ENCODE data around the gene UHMK1. TPM values are rescaled to one million over a fixed set of nuclear protein-coding genes. Genes with fewer than 3 reads are reported as not detected.

UHMK1 gene
- total RNA-seq, 1 experiment from 2014 or later = 75.1 TPM

DNA sequence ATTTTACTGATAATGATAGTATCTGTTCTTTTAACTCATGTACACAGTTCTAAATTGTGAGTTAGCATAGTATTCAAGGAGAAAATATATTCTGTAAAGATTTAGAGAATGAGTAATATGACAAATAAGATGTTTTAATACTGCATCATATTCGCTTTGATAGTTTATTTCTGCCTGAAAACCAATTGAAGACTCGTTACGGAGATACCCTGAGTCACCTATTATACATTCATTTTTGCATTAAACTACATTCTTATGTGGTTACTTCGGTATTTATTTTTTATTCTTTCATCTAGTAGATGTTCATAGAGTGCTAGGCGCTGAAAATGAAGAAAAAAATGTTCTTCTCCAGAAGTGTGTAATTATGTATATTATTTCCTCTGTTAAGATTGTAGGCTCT lies 5.3 kb downstream of the UHMK1 start:
- ChIA-PET POLR2A (no interaction called here), CTCF (no interaction called here), RAD21 (ENCODE audit: low non-redundant PET in 1 of 2, low total read pairs in 2 of 2, uncharacterized antibody in 2 of 2, unreplicated experiment in 2 of 2) (no interaction called here)
- Histone ChIP-seq H3K9ac (ENCODE audit: low read length) (no peak overlapping the region), H3K9me2 (ENCODE audit: insufficient read depth) (no peaks in the 10 kb centered on the region), H2AFZ (ENCODE audit: low read depth, low read length, poor library complexity, severe bottlenecking) (no peak overlapping the region), H3K79me2 (ENCODE audit: insufficient read depth, low read length) (peaks cover 71% of the 10 kb centered on the region), H3K27me3 (ENCODE audit: insufficient read depth, low read length) (no peaks in the 10 kb centered on the region), H3K4me1 (ENCODE audit: control insufficient read depth in 1 of 2, insufficient read depth in 2 of 2, low read length in 2 of 2) (peaks cover 5 to 9% of the 10 kb centered on the region in 2 experiments), H3K4me3 (replicated peaks in 1 of 2; ENCODE audit: low read depth in 1 of 2, low read length in 2 of 2) (no peak overlapping the region), H4K20me1 (ENCODE audit: insufficient read depth) (no peaks in the 10 kb centered on the region; the same call in 1 of the 2 replicates), H3K9me3 (ENCODE audit: control insufficient read depth in 1 of 2, insufficient read depth in 1 of 2, low read depth in 1 of 2, low read length in 2 of 2) (no peaks in the 10 kb centered on the region), H3K36me3 (ENCODE audit: control insufficient read depth in 1 of 2, insufficient read depth in 2 of 2, low read length in 2 of 2) (peaks cover 27 to 42% of the 10 kb centered on the region in 2 experiments), H3K27ac (ENCODE audit: low read depth, low read length) (no peak overlapping the region), H3K4me2 (ENCODE audit: low read length) (no peak overlapping the region)
- no TSS peak for BruUV-seq (replicated peaks)
- intact Hi-C loops (cut with micrococcal nuclease) = no loop called here
- no peak for ATAC-seq
- TF ChIP-seq EGR1 (IDR thresholded peaks at IDR 0.05; ENCODE audit: low read depth) = no peak
- TF ChIP-seq, protein P1, sequence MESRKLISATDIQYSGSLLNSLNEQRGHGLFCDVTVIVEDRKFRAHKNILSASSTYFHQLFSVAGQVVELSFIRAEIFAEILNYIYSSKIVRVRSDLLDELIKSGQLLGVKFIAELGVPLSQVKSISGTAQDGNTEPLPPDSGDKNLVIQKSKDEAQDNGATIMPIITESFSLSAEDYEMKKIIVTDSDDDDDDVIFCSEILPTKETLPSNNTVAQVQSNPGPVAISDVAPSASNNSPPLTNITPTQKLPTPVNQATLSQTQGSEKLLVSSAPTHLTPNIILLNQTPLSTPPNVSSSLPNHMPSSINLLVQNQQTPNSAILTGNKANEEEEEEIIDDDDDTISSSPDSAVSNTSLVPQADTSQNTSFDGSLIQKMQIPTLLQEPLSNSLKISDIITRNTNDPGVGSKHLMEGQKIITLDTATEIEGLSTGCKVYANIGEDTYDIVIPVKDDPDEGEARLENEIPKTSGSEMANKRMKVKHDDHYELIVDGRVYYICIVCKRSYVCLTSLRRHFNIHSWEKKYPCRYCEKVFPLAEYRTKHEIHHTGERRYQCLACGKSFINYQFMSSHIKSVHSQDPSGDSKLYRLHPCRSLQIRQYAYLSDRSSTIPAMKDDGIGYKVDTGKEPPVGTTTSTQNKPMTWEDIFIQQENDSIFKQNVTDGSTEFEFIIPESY (IDR thresholded peaks at IDR 0.05; ENCODE audit: extremely low read depth, insufficient replicate concordance, low read length) = no peak
- no peak for TF ChIP-seq JUND (IDR thresholded peaks at IDR 0.05)
- TF ChIP-seq ELF1 (IDR thresholded peaks at IDR 0.05; ENCODE audit: borderline replicate concordance, low read depth) = no peak
- TF ChIP-seq ZFX (IDR thresholded peaks at IDR 0.05) = no peak
- TF ChIP-seq POLR2A (IDR thresholded peaks at IDR 0.05; ENCODE audit: borderline replicate concordance, extremely low read depth, insufficient read depth, insufficient read length) = no peak
- TF ChIP-seq TCF7L2 (IDR thresholded peaks at IDR 0.05; ENCODE audit: borderline replicate concordance, extremely low read depth, insufficient read depth, insufficient read length) = no peak
- TF ChIP-seq EZH2phosphoT487 (IDR thresholded peaks at IDR 0.05; ENCODE audit: borderline replicate concordance) = no peak
- TF ChIP-seq EZH2 (IDR thresholded peaks at IDR 0.05) = no peak
- TF ChIP-seq, protein P2, sequence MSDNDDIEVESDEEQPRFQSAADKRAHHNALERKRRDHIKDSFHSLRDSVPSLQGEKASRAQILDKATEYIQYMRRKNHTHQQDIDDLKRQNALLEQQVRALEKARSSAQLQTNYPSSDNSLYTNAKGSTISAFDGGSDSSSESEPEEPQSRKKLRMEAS (IDR thresholded peaks at IDR 0.05) = no peak
- DNase-seq (ENCODE audit: low read depth, low spot score) = no peak

Measured in HCT116 (cell line).